ENCODE data around the gene PEPD. TPM values are rescaled to one million over a fixed set of nuclear protein-coding genes. Genes with fewer than 3 reads are reported as not detected.
A peak's percentile ranks its signal among the peaks of the same experiment; 100 is the strongest.

Gene PEPD
- total and polyA plus RNA-seq, 7 experiments from 2014 or later, result 21.9 to 126 (median 24.6) TPM

GRCh38 chr19:33373453-33374235, 147.9 kb downstream of the PEPD start, which contains the start of gene CEBPG:
CEBPG (plus strand) TSS chr19:33373709; CDS start chr19:33379240, 5,531 bp downstream.
- Mint-ChIP-seq H3K27ac (peak within 1 kb of the TSS; percentile 73 to 97 (median 85)), H3K9me3 (peaks cover 0 to 2% (median 0%) of the 10 kb centered on the region in 11 donors), H3K4me3 (peak within 1 kb of the TSS; percentile 87 to 95 (median 92)), H3K4me1 (peaks cover 36 to 50% (median 46%) of the 10 kb centered on the region in 7 donors), H3K36me3 (peaks cover 0 to under 1% (median 0%) of the 10 kb centered on the region in 5 donors), H3K27me3 (peaks cover 0 to 4% (median 0%) of the 10 kb centered on the region in 5 donors)
- Histone ChIP-seq H3K4me1 (ENCODE audit: control insufficient read depth in 2 of 2, insufficient read depth in 2 of 2, low read length in 2 of 2) (peaks cover 16 to 19% of the 10 kb centered on the region in 2 donors), H3K36me3 (ENCODE audit: control insufficient read depth in 2 of 3, insufficient read depth in 3 of 3, low read length in 3 of 3) (no peaks in the 10 kb centered on the region), H3K4me3 (ENCODE audit: low read length) (peak within 1 kb of the TSS; percentile 93), H3K9me3 (ENCODE audit: control insufficient read depth in 2 of 3, low read length in 3 of 3) (no peaks in the 10 kb centered on the region), H3K27me3 (ENCODE audit: control insufficient read depth in 2 of 2, insufficient read depth in 2 of 2, low read length in 2 of 2) (no peaks in the 10 kb centered on the region), H3K27ac (ENCODE audit: low read depth, low read length) (peak within 1 kb of the TSS; percentile 98)
- intact Hi-C loops (cut with micrococcal nuclease), result loop anchor here (1.0 to 10.0 kb wide), 15 partner anchors 71 to 1304 kb away; partner anchors contain the start of genes ANKRD27 (in 2 of the 2), CEBPA (in 2 of the 2), PEPD (in 2 of the 2) and RGS9BP (in 2 of the 2)
- POLR2A ChIA-PET, result interaction anchor here (0.6 to 2.9 kb wide), 6 partner anchors 9 to 241 kb away, joined by 3 to 24 read pairs (median 4); no protein-coding TSS in a partner anchor
- peak; percentile 89 to 100 (median 96) for DNase-seq
- ATAC-seq, result peak; percentile 94
- CTCF ChIA-PET, result interaction anchor here (0.7 to 1.1 kb wide), 3 partner anchors 11 to 213 kb away, joined by 3 read pairs; no protein-coding TSS in a partner anchor

- H3K4me3 Mint-ChIP-seq, result peak overlapping the region in 1 of 10 donors; percentile 19
- CTCF ChIA-PET, result no interaction called here
- POLR2A ChIA-PET, result no interaction called here
These were observed 150.8 kb downstream of the PEPD start for GRCh38 chr19:33370783-33371182.

GRCh38 chr19:33368074-33368864, 153.3 kb downstream of the PEPD start:
- ChIA-PET POLR2A (no interaction called here), CTCF (interaction anchor here (0.7 kb wide), 1 partner anchor 38 kb away, joined by 3 read pairs; no protein-coding TSS in a partner anchor)
- Histone ChIP-seq H3K4me1 (ENCODE audit: control insufficient read depth in 2 of 2, insufficient read depth in 2 of 2, low read length in 2 of 2) (no peaks in the 10 kb centered on the region), H3K36me3 (ENCODE audit: control insufficient read depth in 2 of 3, insufficient read depth in 3 of 3, low read length in 3 of 3) (no peaks in the 10 kb centered on the region), H3K27me3 (ENCODE audit: control insufficient read depth in 2 of 2, insufficient read depth in 2 of 2, low read length in 2 of 2) (no peaks in the 10 kb centered on the region), H3K9me3 (ENCODE audit: control insufficient read depth in 2 of 3, low read length in 3 of 3) (no peaks in the 10 kb centered on the region), H3K4me3 (ENCODE audit: low read length) (no peak overlapping the region), H3K27ac (ENCODE audit: low read depth, low read length) (no peak overlapping the region)
- H3K27me3 Mint-ChIP-seq, result peaks cover 0 to 32% (median 4%) of the 10 kb centered on the region in 5 donors
- no peak for ATAC-seq
- intact Hi-C loops (cut with micrococcal nuclease), result no loop called here
- peaks cover 0 to 4% (median 1%) of the 10 kb centered on the region in 7 donors for H3K4me1 Mint-ChIP-seq
- peak overlapping the region in 1 of 10 donors; percentile 0 for H3K4me3 Mint-ChIP-seq
- no peak overlapping the region for H3K27ac Mint-ChIP-seq
- H3K36me3 Mint-ChIP-seq, result no peaks in the 10 kb centered on the region
- no peaks in the 10 kb centered on the region for H3K9me3 Mint-ChIP-seq
- no peak for DNase-seq

More at GRCh38 chr19:33370783-33371182, 150.8 kb downstream of the PEPD start:
- peaks cover 12 to 14% of the 10 kb centered on the region in 2 donors for H3K4me1 ChIP-seq (ENCODE audit: control insufficient read depth in 2 of 2, insufficient read depth in 2 of 2, low read length in 2 of 2)
- no peak overlapping the region for H3K27ac ChIP-seq (ENCODE audit: low read depth, low read length)
- H3K27me3 Mint-ChIP-seq, result peaks cover 0 to 26% (median 0%) of the 10 kb centered on the region in 5 donors
- DNase-seq, result no peak
- ATAC-seq, result no peak
- H3K9me3 ChIP-seq (ENCODE audit: control insufficient read depth in 2 of 3, low read length in 3 of 3), result no peaks in the 10 kb centered on the region
- no peaks in the 10 kb centered on the region for H3K36me3 ChIP-seq (ENCODE audit: control insufficient read depth in 2 of 3, insufficient read depth in 3 of 3, low read length in 3 of 3)
- H3K4me3 ChIP-seq (ENCODE audit: low read length), result no peak overlapping the region
- peaks cover 17 to 21% (median 18%) of the 10 kb centered on the region in 7 donors for H3K4me1 Mint-ChIP-seq
- peaks cover 0 to 2% (median 0%) of the 10 kb centered on the region in 11 donors for H3K9me3 Mint-ChIP-seq
- no peaks in the 10 kb centered on the region for H3K27me3 ChIP-seq (ENCODE audit: control insufficient read depth in 2 of 2, insufficient read depth in 2 of 2, low read length in 2 of 2)
- H3K27ac Mint-ChIP-seq, result no peak overlapping the region
- no peaks in the 10 kb centered on the region for H3K36me3 Mint-ChIP-seq
- intact Hi-C loops (cut with micrococcal nuclease), result loop anchor here (5.0 to 10.0 kb wide), 6 partner anchors 152 to 1307 kb away; partner anchors contain the start of genes ANKRD27 (in 1 of the 2), GPATCH1 (in 1 of the 2), PEPD (in 1 of the 2) and RGS9BP (in 1 of the 2)

GRCh38 chr19:33366897-33367296, 154.7 kb downstream of the PEPD start:
- Mint-ChIP-seq H3K36me3 (no peaks in the 10 kb centered on the region), H3K4me1 (peaks cover 0 to 1% (median 0%) of the 10 kb centered on the region in 7 donors), H3K4me3 (no peak overlapping the region), H3K27ac (no peak overlapping the region), H3K9me3 (no peaks in the 10 kb centered on the region), H3K27me3 (peaks cover 0 to 34% (median 4%) of the 10 kb centered on the region in 5 donors)
- H3K27me3 ChIP-seq (ENCODE audit: control insufficient read depth in 2 of 2, insufficient read depth in 2 of 2, low read length in 2 of 2), result no peaks in the 10 kb centered on the region
- H3K36me3 ChIP-seq (ENCODE audit: control insufficient read depth in 2 of 3, insufficient read depth in 3 of 3, low read length in 3 of 3), result no peaks in the 10 kb centered on the region
- intact Hi-C loops (cut with micrococcal nuclease), result no loop called here
- ATAC-seq (no peak), DNase-seq (no peak)
- CTCF ChIA-PET, result no interaction called here
- no peak overlapping the region for H3K27ac ChIP-seq (ENCODE audit: low read depth, low read length)
- POLR2A ChIA-PET, result no interaction called here
- no peaks in the 10 kb centered on the region for H3K9me3 ChIP-seq (ENCODE audit: control insufficient read depth in 2 of 3, low read length in 3 of 3)
- no peaks in the 10 kb centered on the region for H3K4me1 ChIP-seq (ENCODE audit: control insufficient read depth in 2 of 2, insufficient read depth in 2 of 2, low read length in 2 of 2)
- no peak overlapping the region for H3K4me3 ChIP-seq (ENCODE audit: low read length)

- Histone ChIP-seq H3K4me3 (ENCODE audit: low read length) (no peak overlapping the region), H3K9me3 (ENCODE audit: control insufficient read depth in 2 of 3, low read length in 3 of 3) (no peaks in the 10 kb centered on the region), H3K36me3 (ENCODE audit: control insufficient read depth in 2 of 3, insufficient read depth in 3 of 3, low read length in 3 of 3) (no peaks in the 10 kb centered on the region), H3K27me3 (ENCODE audit: control insufficient read depth in 2 of 2, insufficient read depth in 2 of 2, low read length in 2 of 2) (no peaks in the 10 kb centered on the region), H3K4me1 (ENCODE audit: control insufficient read depth in 2 of 2, insufficient read depth in 2 of 2, low read length in 2 of 2) (no peaks in the 10 kb centered on the region), H3K27ac (ENCODE audit: low read depth, low read length) (no peak overlapping the region)
- CTCF ChIA-PET, result no interaction called here
- no peaks in the 10 kb centered on the region for H3K36me3 Mint-ChIP-seq
- intact Hi-C loops (cut with micrococcal nuclease), result no loop called here
- POLR2A ChIA-PET, result no interaction called here
- H3K4me1 Mint-ChIP-seq, result peaks cover 0 to 1% (median 0%) of the 10 kb centered on the region in 7 donors
- peaks cover 0 to 35% (median 4%) of the 10 kb centered on the region in 5 donors for H3K27me3 Mint-ChIP-seq
- ATAC-seq (no peak), DNase-seq (no peak)
- no peaks in the 10 kb centered on the region for H3K9me3 Mint-ChIP-seq
- H3K27ac Mint-ChIP-seq, result no peak overlapping the region
- no peak overlapping the region for H3K4me3 Mint-ChIP-seq
These were observed 155.5 kb downstream of the PEPD start for GRCh38 chr19:33366127-33366526.

- no peaks in the 10 kb centered on the region for H3K27me3 ChIP-seq (ENCODE audit: control insufficient read depth in 2 of 2, insufficient read depth in 2 of 2, low read length in 2 of 2)
- POLR2A ChIA-PET, result no interaction called here
- H3K27ac ChIP-seq (ENCODE audit: low read depth, low read length), result no peak overlapping the region
- Mint-ChIP-seq H3K27me3 (peaks cover 0 to 35% (median 4%) of the 10 kb centered on the region in 5 donors), H3K36me3 (no peaks in the 10 kb centered on the region), H3K9me3 (no peaks in the 10 kb centered on the region), H3K4me1 (peaks cover 0 to 1% (median 0%) of the 10 kb centered on the region in 7 donors), H3K27ac (no peak overlapping the region), H3K4me3 (no peak overlapping the region)
- H3K36me3 ChIP-seq (ENCODE audit: control insufficient read depth in 2 of 3, insufficient read depth in 3 of 3, low read length in 3 of 3), result no peaks in the 10 kb centered on the region
- ATAC-seq, result no peak
- intact Hi-C loops (cut with micrococcal nuclease), result no loop called here
- H3K4me3 ChIP-seq (ENCODE audit: low read length), result no peak overlapping the region
- no peaks in the 10 kb centered on the region for H3K9me3 ChIP-seq (ENCODE audit: control insufficient read depth in 2 of 3, low read length in 3 of 3)
- no peak for DNase-seq
- CTCF ChIA-PET, result no interaction called here
- H3K4me1 ChIP-seq (ENCODE audit: control insufficient read depth in 2 of 2, insufficient read depth in 2 of 2, low read length in 2 of 2), result no peaks in the 10 kb centered on the region
These were observed 155.9 kb downstream of the PEPD start for GRCh38 chr19:33365691-33366090.

All from naive thymus-derived CD4-positive, alpha-beta T cell (primary cell).